Measurements from ENCODE around the gene ABCB11. TPM values are rescaled to one million over a fixed set of nuclear protein-coding genes. Genes with fewer than 3 reads are reported as not detected.

The ABCB11 gene
- total and polyA plus RNA-seq, 9 of the 15 experiments (the other 6 are each of a cell fraction or from before 2014, with no cell fraction given) = 0.04 to 0.51 (median 0.10) TPM; not detected in 1

- TF ChIP-seq ZNF444 (CRISPR knock-in tag; IDR thresholded peaks at IDR 0.05) (no peak), ZEB2 (IDR thresholded peaks at IDR 0.05) (peak; percentile 61; the same call in 1 of the 2 replicates), PBX2 (CRISPR knock-in tag; IDR thresholded peaks at IDR 0.05; ENCODE audit: low read depth) (no peak), PBX2 (tag; conservative IDR thresholded peaks at IDR 0.05; ENCODE audit: low read depth) (peak; percentile 84), HMGXB4 (CRISPR knock-in tag; IDR thresholded peaks at IDR 0.05) (no peak), SRSF1 (IDR thresholded peaks at IDR 0.05; ENCODE audit: low read depth, low read length) (no peak), ATF4 (CRISPR knock-in tag; IDR thresholded peaks at IDR 0.05) (0 out of 2 replicates have a peak, but pooled peaks have one; percentile 37), EP300 (IDR thresholded peaks at IDR 0.05; ENCODE audit: low read length) (peak; percentile 83), ELF1 (tag; IDR thresholded peaks at IDR 0.05) (no peak), ZBTB43 (CRISPR knock-in tag; IDR thresholded peaks at IDR 0.05) (0 out of 2 replicates have a peak, but pooled peaks have one; percentile 35), CHD1 (IDR thresholded peaks at IDR 0.05; ENCODE audit: low read length) (no peak), ZNF41 (CRISPR knock-in tag; conservative IDR thresholded peaks at IDR 0.05) (no peak), TRIM24 (IDR thresholded peaks at IDR 0.05) (peak; percentile 68 to 79; a peak in 3 of 4 replicates), CREBBP (IDR thresholded peaks at IDR 0.05; ENCODE audit: low read depth, low read length) (no peak), ZNF644 (tag; IDR thresholded peaks at IDR 0.05; ENCODE audit: low read depth) (no peak), ZNF274 (IDR thresholded peaks at IDR 0.05; ENCODE audit: borderline replicate concordance, low read depth, low read length) (no peak), ZNF436 (CRISPR knock-in tag; IDR thresholded peaks at IDR 0.05) (no peak), KDM1A (IDR thresholded peaks at IDR 0.05) (peak; percentile 9 to 62; a peak in 2 of 4 replicates), NONO (IDR thresholded peaks at IDR 0.05; ENCODE audit: low read depth in 2 of 2, low read length in 1 of 2) (no peak)
- TF ChIP-seq, protein P1, sequence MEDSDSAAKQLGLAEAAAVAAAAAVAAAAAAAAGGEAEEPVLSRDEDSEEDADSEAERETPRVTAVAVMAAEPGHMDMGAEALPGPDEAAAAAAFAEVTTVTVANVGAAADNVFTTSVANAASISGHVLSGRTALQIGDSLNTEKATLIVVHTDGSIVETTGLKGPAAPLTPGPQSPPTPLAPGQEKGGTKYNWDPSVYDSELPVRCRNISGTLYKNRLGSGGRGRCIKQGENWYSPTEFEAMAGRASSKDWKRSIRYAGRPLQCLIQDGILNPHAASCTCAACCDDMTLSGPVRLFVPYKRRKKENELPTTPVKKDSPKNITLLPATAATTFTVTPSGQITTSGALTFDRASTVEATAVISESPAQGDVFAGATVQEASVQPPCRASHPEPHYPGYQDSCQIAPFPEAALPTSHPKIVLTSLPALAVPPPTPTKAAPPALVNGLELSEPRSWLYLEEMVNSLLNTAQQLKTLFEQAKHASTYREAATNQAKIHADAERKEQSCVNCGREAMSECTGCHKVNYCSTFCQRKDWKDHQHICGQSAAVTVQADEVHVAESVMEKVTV (CRISPR knock-in tag; IDR thresholded peaks at IDR 0.05) = no peak
Observed at GRCh38 chr2:169072163-169072925, 41.2 kb upstream of the ABCB11 start (continued).
